HepG2 (cell line): ENCODE results near the gene EYA4. TPM values are rescaled to one million over a fixed set of nuclear protein-coding genes. Genes with fewer than 3 reads are reported as not detected.

Source experiments
- ATAC-seq: fragments of 200-7000 bp; cut with Tn5 transposase; 3 replicates; pipeline ENCODE4 v1.9.1; 2020; ENCODE audit warnings: mild to moderate bottlenecking, moderate library complexity
- BruUV-seq: library from RNA; stranded (reverse); fragments of 400-500 nt; replicated peaks from 2 replicates; lab custom pipeline; 2021; lab: Mats Ljungman, UMichigan
- CTCF ChIA-PET: fragments of 300-600 bp; formaldehyde crosslinking; extraction: SDS; loops from one replicate; lab custom pipeline; 2021; ENCODE audit warnings: low total read pairs, inconsistent platforms, low intra/inter-chr PET ratio; lab: Yijun Ruan, JAX
- POLR2A ChIA-PET: fragments of 350-600 bp; sonication (Branson Sonifier 250); formaldehyde crosslinking; loops from one replicate; lab custom pipeline; 2020; ENCODE audit warnings: antibody characterized with exemption, inconsistent platforms; lab: Yijun Ruan, JAX
- DNase-seq: peaks from one replicate; pipeline ENCODE4 v3.0.0-alpha.2; 2015; ENCODE audit warnings: low spot score
- FAIRE-seq: peaks from 3 replicates; lab custom pipeline; 2011; peaks lifted over from hg19 to GRCh38; lab: Jason Lieb, UNC
- H2AFZ ChIP-seq: one replicate; pipeline ENCODE4 v1.6.1; 2011; ENCODE audit warnings: low read length, inconsistent platforms
- H3K27ac ChIP-seq: fragments of 300-600 bp; 3 replicates; pipeline ENCODE4 v1.8.0; 2011; ENCODE audit warnings: mixed run types, mild to moderate bottlenecking, mixed read lengths, low read length, inconsistent platforms; ENCODE audit not compliant: insufficient read depth; ENCODE audit errors: extremely low read length
- H3K27me3 ChIP-seq, 2 experiments: fragments of 200-600 bp in 1 of 2; 2 replicates in 1 of 2; 3 replicates in 1 of 2; pipeline versions ENCODE4 v1.6.0 to v1.8.0; 2011; ENCODE audit warnings: low read length in 2 of 2, mild to moderate bottlenecking in 2 of 2, moderate library complexity in 2 of 2, inconsistent platforms in 1 of 2; ENCODE audit not compliant: insufficient read depth in 2 of 2, control insufficient read depth in 1 of 2
- H3K36me3 ChIP-seq, 2 experiments: fragments of 200-600 bp in 1 of 2; replicated peaks in 1 of 2; 2 replicates in 1 of 2; 3 replicates in 1 of 2; pipeline versions ENCODE4 v1.5.1 to v1.8.0; 2011; ENCODE audit warnings: low read length in 2 of 2, inconsistent platforms in 1 of 2; ENCODE audit not compliant: insufficient read depth in 2 of 2, control insufficient read depth in 1 of 2
- H3K4me1 ChIP-seq: 2 replicates; pipeline ENCODE4 v1.5.1; 2012; ENCODE audit warnings: low read length, inconsistent platforms; ENCODE audit not compliant: insufficient read depth
- H3K4me2 ChIP-seq: 2 replicates; pipeline ENCODE4 v1.6.0; 2011; ENCODE audit warnings: low read depth, low read length, inconsistent platforms
- H3K4me3 ChIP-seq, 3 experiments: fragments of 200-600 bp in 1 of 3; sonication (generic), shearing (Covaris generic) in 1 of 3; replicated peaks in 1 of 3; 2 replicates each; pipeline ENCODE4 v1.5.1; 2011 to 2016; ENCODE audit warnings: low read length in 3 of 3, inconsistent platforms in 2 of 3, low read depth in 2 of 3, mild to moderate bottlenecking in 2 of 3, control low read depth in 1 of 3, mixed read lengths in 1 of 3; ENCODE audit not compliant: insufficient read depth in 1 of 3
- H3K79me2 ChIP-seq: one replicate; pipeline ENCODE4 v1.6.1; 2011; ENCODE audit warnings: low read length, inconsistent platforms; ENCODE audit not compliant: insufficient read depth
- H3K9ac ChIP-seq: 2 replicates; pipeline ENCODE4 v1.6.0; 2011; ENCODE audit warnings: mild to moderate bottlenecking, low read depth, low read length, inconsistent platforms; ENCODE audit not compliant: insufficient read depth
- H3K9me3 ChIP-seq: 2 replicates; pipeline ENCODE4 v1.5.1; 2012; ENCODE audit warnings: mild to moderate bottlenecking, low read length
- H4K20me1 ChIP-seq: 2 replicates; pipeline ENCODE4 v1.6.0; 2011; ENCODE audit warnings: inconsistent platforms, mild to moderate bottlenecking, low read length, moderate library complexity; ENCODE audit not compliant: insufficient read depth
- ARHGAP35 ChIP-seq: sonication (generic); formaldehyde crosslinking; IDR thresholded peaks from 2 replicates; pipeline ENCODE4 v1.9.0; 2022; ENCODE audit warnings: mild to moderate bottlenecking, inconsistent platforms, moderate library complexity, missing genetic modification reagents, borderline replicate concordance
- KLF15 ChIP-seq: sonication (generic); formaldehyde crosslinking; IDR thresholded peaks from 2 replicates; pipeline ENCODE4 v1.8.1; 2023; ENCODE audit warnings: borderline replicate concordance, mild to moderate bottlenecking, inconsistent platforms, missing genetic modification reagents, mixed read lengths
- SAFB2 ChIP-seq: sonication (generic); formaldehyde crosslinking; IDR thresholded peaks from 2 replicates; pipeline ENCODE4 v1.5.1; 2020; ENCODE audit warnings: missing genetic modification reagents, low read depth, mild to moderate bottlenecking, borderline replicate concordance
- SIN3A ChIP-seq: IDR thresholded peaks from 2 replicates; pipeline ENCODE4 v1.6.1; 2011; ENCODE audit warnings: low read depth, mild to moderate bottlenecking, control low read depth, low read length, borderline replicate concordance
- SIX1 ChIP-seq: sonication (generic); formaldehyde crosslinking; IDR thresholded peaks from 2 replicates; pipeline ENCODE4 v1.4.0; 2020; ENCODE audit warnings: missing genetic modification reagents, borderline replicate concordance
- ZBTB21 ChIP-seq: sonication (generic); formaldehyde crosslinking; IDR thresholded peaks from 2 replicates; pipeline ENCODE4 v1.4.0; 2020; ENCODE audit warnings: missing genetic modification reagents
- ZNF264 ChIP-seq: sonication (generic); formaldehyde crosslinking; IDR thresholded peaks from 2 replicates; pipeline ENCODE4 v1.4.0; 2020; ENCODE audit warnings: missing genetic modification reagents
- ZNF282 ChIP-seq: fragments of 450-650 bp; IDR thresholded peaks from 2 replicates; pipeline ENCODE4 v1.6.1; 2018; ENCODE audit not compliant: partially characterized antibody
- ZNF44 ChIP-seq: sonication (generic); formaldehyde crosslinking; IDR thresholded peaks from 2 replicates; pipeline ENCODE4 v1.5.1; 2020; ENCODE audit warnings: mild to moderate bottlenecking, missing genetic modification reagents
- ZNF549 ChIP-seq: sonication (generic); formaldehyde crosslinking; IDR thresholded peaks from 2 replicates; pipeline ENCODE4 v1.5.0; 2020; ENCODE audit warnings: missing genetic modification reagents
- ZNF598 ChIP-seq: sonication (generic); formaldehyde crosslinking; IDR thresholded peaks from 2 replicates; pipeline ENCODE4 v1.5.1; 2020; ENCODE audit warnings: mild to moderate bottlenecking, missing genetic modification reagents, borderline replicate concordance
- ZNF605 ChIP-seq: sonication (generic); formaldehyde crosslinking; IDR thresholded peaks from 2 replicates; pipeline ENCODE4 v1.8.0; 2022; ENCODE audit warnings: mild to moderate bottlenecking, missing genetic modification reagents
- WGBS: methylation state at CpG from one replicate; pipeline ENCODE4 v1.1.6; 2017; ENCODE audit warnings: low lambda C conversion rate; 5-methylcytosine and 5-hydroxymethylcytosine counted together
- in situ Hi-C: cut with HindIII; loops from 2 replicates; pipeline ENCODE4 v1.10.0; 2017; ENCODE audit warnings: low pct_unique_long_range_greater_than_20kb; ENCODE audit not compliant: extremely low pct_ligation_motif_present
- intact Hi-C: fragments of 100-400 bp; cut with micrococcal nuclease; formaldehyde crosslinking; loops from one replicate; pipeline ENCODE4 v1.10.0; 2022; ENCODE audit not compliant: unreplicated experiment
- polyA plus RNA-seq, 8 experiments: library from polyadenylated mRNA; depleted of rRNA in 3 of 8; stranded (reverse) in 7 of 8; unstranded in 1 of 8; fragments of >200 nt; fragmentation: Illumina TruSeq in 4 of 8; extraction: Trizol in 4 of 8; gene quantifications; 2 replicates each; pipeline versions ENCODE4 v1.2.1 to v1.2.3, GENCODE V29; 2011 to 2016; ENCODE audit warnings: low read depth in 4 of 8, missing spikeins in 1 of 8, mixed read lengths in 1 of 8; ENCODE audit not compliant: insufficient read depth in 1 of 8
- total RNA-seq, 5 experiments: library from RNA; depleted of rRNA; stranded (reverse); fragments of >200 nt; fragmentation: Illumina TruSeq; extraction: Trizol; gene quantifications; 2 replicates each; pipeline ENCODE4 v1.2.3, GENCODE V29; 2016; ENCODE audit warnings: low read depth in 1 of 5
- TF ChIP-seq, protein P1 (sequence below): sonication (generic); formaldehyde crosslinking; IDR thresholded peaks from 2 replicates; pipeline ENCODE4 v1.8.0; 2022; ENCODE audit warnings: mild to moderate bottlenecking, missing genetic modification reagents, moderate library complexity
- TF ChIP-seq, protein P2 (sequence below): sonication (generic); formaldehyde crosslinking; conservative IDR thresholded peaks from 2 replicates; pipeline ENCODE4 v1.5.0; 2020; ENCODE audit warnings: missing genetic modification reagents
- TF ChIP-seq, protein P3 (sequence below): sonication (generic); formaldehyde crosslinking; IDR thresholded peaks from 2 replicates; pipeline ENCODE4 v1.5.0; 2020; ENCODE audit warnings: mild to moderate bottlenecking, low read depth, missing genetic modification reagents, borderline replicate concordance
- TF ChIP-seq, protein P4 (sequence below): IDR thresholded peaks from 2 replicates; pipeline ENCODE4 v1.6.1; 2016; ENCODE audit warnings: low read depth, missing genetic modification reagents, missing compliant biosample characterization

The EYA4 gene
- total and polyA plus RNA-seq, 2 of the 13 experiments (the other 11 are each of a cell fraction or from before 2014, with no cell fraction given), result not detected

DNA sequence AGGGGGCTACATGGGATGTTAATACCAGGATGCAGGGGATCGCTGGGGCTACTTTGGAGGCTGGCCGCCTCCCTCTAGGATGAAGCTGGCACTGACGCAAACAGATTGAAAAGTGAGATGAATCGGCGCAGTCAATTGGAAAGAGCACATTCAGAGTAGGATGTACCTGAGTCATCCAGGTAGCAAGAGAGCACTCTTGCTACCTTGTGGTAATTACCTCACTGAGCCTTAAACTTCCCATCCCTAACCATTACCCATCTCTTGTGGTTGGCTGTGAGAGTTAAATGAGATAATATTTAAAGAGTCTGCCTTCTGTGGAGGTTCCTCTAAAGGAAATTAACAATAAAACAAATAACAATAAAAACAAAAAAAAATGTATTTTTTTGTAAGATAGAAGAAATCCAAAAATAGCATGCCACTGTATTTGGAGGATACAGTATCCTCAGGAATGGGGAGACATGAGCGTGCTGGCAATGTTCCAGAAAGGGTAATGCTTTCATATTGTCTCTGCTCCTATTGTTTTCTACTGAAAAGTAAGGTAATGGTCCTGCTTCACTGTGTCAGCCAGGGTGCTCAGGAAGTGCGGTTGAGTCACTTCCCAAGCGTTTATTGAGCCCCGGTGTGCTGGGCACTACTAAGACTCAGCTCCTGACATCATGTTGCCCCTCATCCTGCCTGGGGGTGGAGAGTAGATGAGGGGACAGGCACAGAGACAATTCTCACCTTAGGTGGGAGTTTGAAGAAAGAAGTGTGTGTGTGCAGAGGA, 301.1 kb downstream of the EYA4 start:
- BruUV-seq, result no TSS peak
- DNase-seq, result no peak
- Histone ChIP-seq H3K4me2 (no peak overlapping the region), H3K27ac (no peak overlapping the region), H3K27me3 (no peaks in the 10 kb centered on the region; a peak in 1 of 5 replicates), H3K9ac (no peak overlapping the region), H3K4me1 (no peaks in the 10 kb centered on the region), H3K36me3 (no peaks in the 10 kb centered on the region), H2AFZ (no peak overlapping the region), H3K79me2 (no peaks in the 10 kb centered on the region), H3K4me3 (no peak overlapping the region), H4K20me1 (no peaks in the 10 kb centered on the region), H3K9me3 (no peaks in the 10 kb centered on the region)
- no peak for FAIRE-seq
- WGBS, result 38% methylated on average over 9 of the region's 9 CpGs
- ChIA-PET CTCF (no interaction called here), POLR2A (no interaction called here)
- no peak for ATAC-seq
- intact Hi-C loops, result no loop called here
- in situ Hi-C loops, result no loop called here
- TF ChIP-seq, protein P1, sequence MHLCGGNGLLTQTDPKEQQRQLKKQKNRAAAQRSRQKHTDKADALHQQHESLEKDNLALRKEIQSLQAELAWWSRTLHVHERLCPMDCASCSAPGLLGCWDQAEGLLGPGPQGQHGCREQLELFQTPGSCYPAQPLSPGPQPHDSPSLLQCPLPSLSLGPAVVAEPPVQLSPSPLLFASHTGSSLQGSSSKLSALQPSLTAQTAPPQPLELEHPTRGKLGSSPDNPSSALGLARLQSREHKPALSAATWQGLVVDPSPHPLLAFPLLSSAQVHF (CRISPR knock-in tag), result no peak
- no peak for TF ChIP-seq ZNF44 (CRISPR knock-in tag)
- no peak for TF ChIP-seq ZNF549
- TF ChIP-seq, protein P2, sequence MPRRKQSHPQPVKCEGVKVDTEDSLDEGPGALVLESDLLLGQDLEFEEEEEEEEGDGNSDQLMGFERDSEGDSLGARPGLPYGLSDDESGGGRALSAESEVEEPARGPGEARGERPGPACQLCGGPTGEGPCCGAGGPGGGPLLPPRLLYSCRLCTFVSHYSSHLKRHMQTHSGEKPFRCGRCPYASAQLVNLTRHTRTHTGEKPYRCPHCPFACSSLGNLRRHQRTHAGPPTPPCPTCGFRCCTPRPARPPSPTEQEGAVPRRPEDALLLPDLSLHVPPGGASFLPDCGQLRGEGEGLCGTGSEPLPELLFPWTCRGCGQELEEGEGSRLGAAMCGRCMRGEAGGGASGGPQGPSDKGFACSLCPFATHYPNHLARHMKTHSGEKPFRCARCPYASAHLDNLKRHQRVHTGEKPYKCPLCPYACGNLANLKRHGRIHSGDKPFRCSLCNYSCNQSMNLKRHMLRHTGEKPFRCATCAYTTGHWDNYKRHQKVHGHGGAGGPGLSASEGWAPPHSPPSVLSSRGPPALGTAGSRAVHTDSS (CRISPR knock-in tag), result no peak
- TF ChIP-seq ZNF605 (CRISPR knock-in tag), result no peak
- TF ChIP-seq, protein P3, sequence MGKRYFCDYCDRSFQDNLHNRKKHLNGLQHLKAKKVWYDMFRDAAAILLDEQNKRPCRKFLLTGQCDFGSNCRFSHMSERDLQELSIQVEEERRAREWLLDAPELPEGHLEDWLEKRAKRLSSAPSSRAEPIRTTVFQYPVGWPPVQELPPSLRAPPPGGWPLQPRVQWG (CRISPR knock-in tag), result no peak
- TF ChIP-seq ZNF282, result no peak
- TF ChIP-seq ZBTB21, result no peak
- no peak for TF ChIP-seq ARHGAP35
- no peak for TF ChIP-seq SAFB2 (CRISPR knock-in tag)
- TF ChIP-seq KLF15, result no peak
- no peak for TF ChIP-seq SIX1 (CRISPR knock-in tag)
- TF ChIP-seq ZNF264 (CRISPR knock-in tag), result no peak
- TF ChIP-seq ZNF598 (CRISPR knock-in tag), result no peak
- TF ChIP-seq, protein P4, sequence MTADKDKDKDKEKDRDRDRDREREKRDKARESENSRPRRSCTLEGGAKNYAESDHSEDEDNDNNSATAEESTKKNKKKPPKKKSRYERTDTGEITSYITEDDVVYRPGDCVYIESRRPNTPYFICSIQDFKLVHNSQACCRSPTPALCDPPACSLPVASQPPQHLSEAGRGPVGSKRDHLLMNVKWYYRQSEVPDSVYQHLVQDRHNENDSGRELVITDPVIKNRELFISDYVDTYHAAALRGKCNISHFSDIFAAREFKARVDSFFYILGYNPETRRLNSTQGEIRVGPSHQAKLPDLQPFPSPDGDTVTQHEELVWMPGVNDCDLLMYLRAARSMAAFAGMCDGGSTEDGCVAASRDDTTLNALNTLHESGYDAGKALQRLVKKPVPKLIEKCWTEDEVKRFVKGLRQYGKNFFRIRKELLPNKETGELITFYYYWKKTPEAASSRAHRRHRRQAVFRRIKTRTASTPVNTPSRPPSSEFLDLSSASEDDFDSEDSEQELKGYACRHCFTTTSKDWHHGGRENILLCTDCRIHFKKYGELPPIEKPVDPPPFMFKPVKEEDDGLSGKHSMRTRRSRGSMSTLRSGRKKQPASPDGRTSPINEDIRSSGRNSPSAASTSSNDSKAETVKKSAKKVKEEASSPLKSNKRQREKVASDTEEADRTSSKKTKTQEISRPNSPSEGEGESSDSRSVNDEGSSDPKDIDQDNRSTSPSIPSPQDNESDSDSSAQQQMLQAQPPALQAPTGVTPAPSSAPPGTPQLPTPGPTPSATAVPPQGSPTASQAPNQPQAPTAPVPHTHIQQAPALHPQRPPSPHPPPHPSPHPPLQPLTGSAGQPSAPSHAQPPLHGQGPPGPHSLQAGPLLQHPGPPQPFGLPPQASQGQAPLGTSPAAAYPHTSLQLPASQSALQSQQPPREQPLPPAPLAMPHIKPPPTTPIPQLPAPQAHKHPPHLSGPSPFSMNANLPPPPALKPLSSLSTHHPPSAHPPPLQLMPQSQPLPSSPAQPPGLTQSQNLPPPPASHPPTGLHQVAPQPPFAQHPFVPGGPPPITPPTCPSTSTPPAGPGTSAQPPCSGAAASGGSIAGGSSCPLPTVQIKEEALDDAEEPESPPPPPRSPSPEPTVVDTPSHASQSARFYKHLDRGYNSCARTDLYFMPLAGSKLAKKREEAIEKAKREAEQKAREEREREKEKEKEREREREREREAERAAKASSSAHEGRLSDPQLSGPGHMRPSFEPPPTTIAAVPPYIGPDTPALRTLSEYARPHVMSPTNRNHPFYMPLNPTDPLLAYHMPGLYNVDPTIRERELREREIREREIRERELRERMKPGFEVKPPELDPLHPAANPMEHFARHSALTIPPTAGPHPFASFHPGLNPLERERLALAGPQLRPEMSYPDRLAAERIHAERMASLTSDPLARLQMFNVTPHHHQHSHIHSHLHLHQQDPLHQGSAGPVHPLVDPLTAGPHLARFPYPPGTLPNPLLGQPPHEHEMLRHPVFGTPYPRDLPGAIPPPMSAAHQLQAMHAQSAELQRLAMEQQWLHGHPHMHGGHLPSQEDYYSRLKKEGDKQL (CRISPR knock-in tag), result no peak
- no peak for TF ChIP-seq SIN3A
